ENCODE data around the gene PPP2R5C. TPM values are rescaled to one million over a fixed set of nuclear protein-coding genes. Genes with fewer than 3 reads are reported as not detected.

The PPP2R5C gene
- total RNA-seq, 1 experiment from 2014 or later: 301 TPM

DNA sequence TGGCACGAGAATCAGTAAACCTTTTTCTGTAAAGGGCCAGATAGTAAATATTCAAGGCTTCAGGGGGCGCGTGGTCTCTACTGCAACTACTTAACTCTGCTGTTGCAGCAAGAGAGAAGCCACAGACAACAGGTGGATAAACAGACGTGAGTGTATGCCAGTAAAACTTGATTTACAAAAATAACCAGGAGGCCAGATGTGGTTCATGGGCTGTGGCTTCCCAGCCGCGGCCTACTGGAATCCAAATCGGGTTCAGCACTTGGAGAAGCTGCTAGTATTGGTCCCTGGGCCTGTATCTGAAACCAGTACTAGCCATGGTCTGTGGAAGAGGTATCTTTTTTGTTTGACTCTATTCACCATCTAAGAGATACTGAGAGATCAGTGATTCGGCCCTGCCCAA is 13.3 kb downstream of the PPP2R5C start:
- Histone ChIP-seq H3K27me3 (ENCODE audit: low read length) (no peaks in the 10 kb centered on the region), H2AFZ (ENCODE audit: low read length) (no peak overlapping the region), H4K20me1 (ENCODE audit: insufficient read depth, low read depth, low read length) (0 out of 2 replicates have a peak, but pooled peaks cover 5% of the 10 kb centered on the region), H3K79me2 (ENCODE audit: low read length) (peaks cover 10% of the 10 kb centered on the region), H3K4me1 (ENCODE audit: low read length) (peaks cover 70% of the 10 kb centered on the region), H3K9ac (ENCODE audit: low read length) (peak overlapping the region; percentile 66), H3K27ac (ENCODE audit: low read length) (peak overlapping the region; percentile 97), H3K9me2 (replicated peaks; ENCODE audit: insufficient read depth, low read length) (no peaks in the 10 kb centered on the region), H3K4me2 (ENCODE audit: low read depth, low read length, poor library complexity, severe bottlenecking) (peak overlapping the region; percentile 72), H3K9me3 (ENCODE audit: low read length) (peaks cover 2% of the 10 kb centered on the region; the same call in 1 of the 2 replicates), H3K36me3 (ENCODE audit: insufficient read depth, low read length) (peaks cover 3% of the 10 kb centered on the region; the same call in 1 of the 2 replicates), H3K4me3 (ENCODE audit: low read length) (peak overlapping the region; percentile 49)
- DNase-seq: peak; percentile 63

DNA sequence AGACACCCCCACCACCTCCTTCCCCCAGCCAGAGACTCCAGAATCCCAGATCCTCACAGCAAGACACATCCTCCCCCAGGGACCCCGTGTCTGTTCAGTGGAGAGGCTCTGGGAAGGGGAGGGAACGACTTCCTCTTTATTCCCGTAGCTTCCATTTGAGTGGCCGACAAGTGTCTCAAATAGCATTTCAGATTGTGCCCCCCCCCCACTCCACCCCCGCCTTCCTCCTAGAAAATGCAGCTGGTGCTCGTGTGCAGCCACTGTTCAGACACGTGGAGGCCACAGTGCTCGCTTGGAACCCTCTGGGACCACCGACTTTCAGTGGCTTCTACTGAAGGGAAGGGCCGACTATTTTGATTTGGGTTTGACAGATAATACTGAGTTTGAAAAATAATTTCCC is 14.3 kb downstream of the PPP2R5C start:
- H3K4me3 ChIP-seq (ENCODE audit: low read length): peak overlapping the region; percentile 49; the same call in 1 of the 2 replicates
- peak; percentile 65 for DNase-seq
- H3K79me2 ChIP-seq (ENCODE audit: low read length): peaks cover 10% of the 10 kb centered on the region
- no peaks in the 10 kb centered on the region for H3K27me3 ChIP-seq (ENCODE audit: low read length)
- peak overlapping the region; percentile 72 for H3K4me2 ChIP-seq (ENCODE audit: low read depth, low read length, poor library complexity, severe bottlenecking)
- peaks cover 10% of the 10 kb centered on the region; the same call in 1 of the 2 replicates for H4K20me1 ChIP-seq (ENCODE audit: insufficient read depth, low read depth, low read length)
- H3K4me1 ChIP-seq (ENCODE audit: low read length): peaks cover 68% of the 10 kb centered on the region
- H3K27ac ChIP-seq (ENCODE audit: low read length): peak overlapping the region; percentile 97
- H3K9ac ChIP-seq (ENCODE audit: low read length): peak overlapping the region; percentile 66
- H3K36me3 ChIP-seq (ENCODE audit: insufficient read depth, low read length): peaks cover 3% of the 10 kb centered on the region; the same call in 1 of the 2 replicates
- H2AFZ ChIP-seq (ENCODE audit: low read length): peak overlapping the region; percentile 3; the same call in 1 of the 2 replicates
- peaks cover 2% of the 10 kb centered on the region; the same call in 1 of the 2 replicates for H3K9me3 ChIP-seq (ENCODE audit: low read length)
- no peaks in the 10 kb centered on the region for H3K9me2 ChIP-seq (replicated peaks; ENCODE audit: insufficient read depth, low read length)

DNA sequence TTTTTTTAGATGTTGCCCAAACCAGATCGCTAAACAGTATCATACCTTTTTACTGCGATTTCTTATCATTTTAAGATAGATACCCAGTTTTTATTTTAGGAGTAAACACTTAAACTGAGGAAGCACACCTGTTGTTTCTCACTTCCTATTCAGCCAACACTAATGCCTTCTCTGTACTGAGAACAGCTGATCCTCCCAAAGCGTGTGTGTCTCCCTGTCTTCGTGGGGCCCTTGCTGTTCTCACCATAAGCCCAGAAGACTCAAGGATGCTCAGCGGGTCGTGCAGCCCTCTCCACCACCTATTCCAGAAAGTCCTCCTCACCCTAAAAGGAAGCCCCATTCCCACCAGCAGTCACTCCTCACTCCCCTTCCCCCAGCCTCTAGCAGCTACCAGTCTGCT is 14.8 kb downstream of the PPP2R5C start:
- Histone ChIP-seq H3K27ac (ENCODE audit: low read length) (peak overlapping the region; percentile 97), H3K9me3 (ENCODE audit: low read length) (peaks cover 2% of the 10 kb centered on the region; the same call in 1 of the 2 replicates), H3K9me2 (replicated peaks; ENCODE audit: insufficient read depth, low read length) (no peaks in the 10 kb centered on the region), H3K4me3 (ENCODE audit: low read length) (peak overlapping the region; percentile 19; the same call in 1 of the 2 replicates), H3K36me3 (ENCODE audit: insufficient read depth, low read length) (peaks cover 3% of the 10 kb centered on the region; the same call in 1 of the 2 replicates), H3K79me2 (ENCODE audit: low read length) (peaks cover 10% of the 10 kb centered on the region), H2AFZ (ENCODE audit: low read length) (peak overlapping the region; percentile 3; the same call in 1 of the 2 replicates), H4K20me1 (ENCODE audit: insufficient read depth, low read depth, low read length) (peaks cover 10% of the 10 kb centered on the region; the same call in 1 of the 2 replicates), H3K9ac (ENCODE audit: low read length) (peak overlapping the region; percentile 29), H3K4me1 (ENCODE audit: low read length) (peaks cover 66% of the 10 kb centered on the region), H3K27me3 (ENCODE audit: low read length) (no peaks in the 10 kb centered on the region), H3K4me2 (ENCODE audit: low read depth, low read length, poor library complexity, severe bottlenecking) (peak overlapping the region; percentile 72)
- peak; percentile 56 for DNase-seq

DNA sequence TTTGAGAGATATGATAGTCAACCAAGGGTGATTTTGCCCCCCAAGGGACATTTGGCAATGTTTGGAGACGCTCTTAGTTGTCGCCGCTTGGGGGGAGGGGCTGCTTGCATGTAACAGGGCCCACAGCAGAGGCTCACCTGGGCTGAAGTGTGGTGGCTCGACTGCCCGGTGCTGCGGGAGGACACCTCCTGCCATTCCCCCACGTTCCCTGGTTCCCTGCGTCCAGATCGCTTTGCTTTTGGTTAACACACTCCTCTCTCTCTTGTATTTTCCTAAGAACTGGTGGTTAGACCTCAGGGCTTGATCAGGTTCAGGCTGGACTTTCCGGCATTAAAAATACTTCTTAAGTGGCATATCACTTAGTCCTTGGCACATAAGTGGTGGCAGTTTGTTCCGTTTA is 18.9 kb downstream of the PPP2R5C start:
- Histone ChIP-seq H3K4me3 (ENCODE audit: low read length) (no peak overlapping the region), H3K9me3 (ENCODE audit: low read length) (peaks cover 2% of the 10 kb centered on the region; the same call in 1 of the 2 replicates), H3K4me2 (ENCODE audit: low read depth, low read length, poor library complexity, severe bottlenecking) (no peak overlapping the region), H3K9me2 (replicated peaks; ENCODE audit: insufficient read depth, low read length) (no peaks in the 10 kb centered on the region), H2AFZ (ENCODE audit: low read length) (no peak overlapping the region), H3K36me3 (ENCODE audit: insufficient read depth, low read length) (peaks cover 3% of the 10 kb centered on the region; the same call in 1 of the 2 replicates), H3K9ac (ENCODE audit: low read length) (no peak overlapping the region), H3K4me1 (ENCODE audit: low read length) (peaks cover 30% of the 10 kb centered on the region), H3K79me2 (ENCODE audit: low read length) (peaks cover 9% of the 10 kb centered on the region), H3K27me3 (ENCODE audit: low read length) (no peaks in the 10 kb centered on the region), H4K20me1 (ENCODE audit: insufficient read depth, low read depth, low read length) (peaks cover 10% of the 10 kb centered on the region; the same call in 1 of the 2 replicates), H3K27ac (ENCODE audit: low read length) (no peak overlapping the region)
- no peak for DNase-seq

DNA sequence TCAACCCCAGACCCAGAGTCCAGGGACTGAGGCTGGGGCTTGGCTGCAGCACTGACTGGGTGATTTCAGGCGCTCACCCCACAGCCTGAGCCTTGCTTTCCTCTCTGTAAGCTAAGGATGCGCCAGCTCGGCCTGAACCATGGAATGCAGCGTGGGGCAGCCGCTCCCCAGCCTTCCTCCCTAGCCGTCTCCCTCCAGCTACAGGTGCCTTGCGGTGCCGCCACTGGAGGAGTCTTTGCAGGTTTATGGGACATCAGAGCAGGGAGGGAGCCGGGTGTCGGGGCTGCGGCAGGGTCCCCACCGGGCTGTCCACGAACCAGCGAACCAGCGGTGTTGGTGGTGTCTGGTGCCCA is 19.4 kb downstream of the PPP2R5C start:
- H3K4me3 ChIP-seq (ENCODE audit: low read length): peak overlapping the region; percentile 60; the same call in 1 of the 2 replicates
- H3K4me2 ChIP-seq (ENCODE audit: low read depth, low read length, poor library complexity, severe bottlenecking): no peak overlapping the region
- H3K9me2 ChIP-seq (replicated peaks; ENCODE audit: insufficient read depth, low read length): no peaks in the 10 kb centered on the region

DNA sequence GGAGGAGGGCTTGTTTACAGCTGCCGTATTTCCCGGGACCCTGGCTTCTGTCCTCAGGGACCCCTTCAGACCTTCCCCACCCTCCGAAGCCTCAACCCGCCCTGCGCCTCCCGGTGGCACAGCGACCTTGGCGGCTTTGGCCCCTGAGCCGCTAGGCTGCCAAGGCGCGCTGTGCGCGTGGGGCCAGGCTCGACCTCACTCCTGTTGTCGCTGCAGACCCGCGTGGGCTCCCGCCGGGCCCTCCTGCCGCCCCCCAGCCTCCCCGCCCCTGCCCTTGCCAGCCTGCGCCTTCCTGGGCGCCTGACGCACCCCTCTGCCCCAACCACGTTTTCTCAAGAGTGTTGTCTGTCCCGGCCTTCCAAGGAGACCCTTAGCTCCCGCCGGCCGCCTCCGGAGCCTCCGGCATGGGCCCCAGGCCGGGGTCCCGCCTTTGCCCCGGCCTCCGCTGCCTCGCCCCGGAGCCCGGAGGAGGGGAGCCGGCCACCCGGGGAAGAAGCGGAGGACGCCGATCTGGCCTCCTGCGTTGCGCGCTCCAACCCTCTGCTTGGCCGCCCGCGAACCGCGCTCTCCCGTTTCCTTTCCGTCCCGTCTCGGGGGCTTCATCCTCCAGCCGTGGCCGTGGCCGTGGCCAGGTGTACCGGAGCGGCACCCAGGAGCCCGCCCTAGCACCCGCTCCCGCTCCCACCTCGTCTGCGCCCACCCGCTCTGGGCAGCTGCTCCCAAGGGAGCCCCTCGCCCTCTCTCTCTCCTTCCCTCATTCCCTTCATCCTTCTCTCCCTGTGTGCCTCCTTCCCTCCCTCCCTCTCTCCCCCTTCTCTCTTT is 19.9 kb downstream of the PPP2R5C start:
- Histone ChIP-seq H4K20me1 (ENCODE audit: insufficient read depth, low read depth, low read length) (peaks cover 10% of the 10 kb centered on the region; the same call in 1 of the 2 replicates), H3K27me3 (ENCODE audit: low read length) (no peaks in the 10 kb centered on the region), H3K79me2 (ENCODE audit: low read length) (peaks cover 6% of the 10 kb centered on the region), H3K4me3 (ENCODE audit: low read length) (peak overlapping the region; percentile 60), H3K9me2 (replicated peaks; ENCODE audit: insufficient read depth, low read length) (no peaks in the 10 kb centered on the region), H3K9me3 (ENCODE audit: low read length) (peaks cover 2% of the 10 kb centered on the region; the same call in 1 of the 2 replicates), H3K9ac (ENCODE audit: low read length) (peak overlapping the region; percentile 55), H3K27ac (ENCODE audit: low read length) (no peak overlapping the region), H2AFZ (ENCODE audit: low read length) (no peak overlapping the region), H3K4me1 (ENCODE audit: low read length) (peaks cover 20% of the 10 kb centered on the region), H3K4me2 (ENCODE audit: low read depth, low read length, poor library complexity, severe bottlenecking) (peak overlapping the region; percentile 60), H3K36me3 (ENCODE audit: insufficient read depth, low read length) (peaks cover 3% of the 10 kb centered on the region; the same call in 1 of the 2 replicates)
- no peak for DNase-seq

More for the DNA sequence above, 19.4 kb downstream of the PPP2R5C start:
- H3K27me3 ChIP-seq (ENCODE audit: low read length): no peaks in the 10 kb centered on the region
- no peak overlapping the region for H3K27ac ChIP-seq (ENCODE audit: low read length)
- H3K4me1 ChIP-seq (ENCODE audit: low read length): peaks cover 25% of the 10 kb centered on the region
- H3K36me3 ChIP-seq (ENCODE audit: insufficient read depth, low read length): peaks cover 3% of the 10 kb centered on the region; the same call in 1 of the 2 replicates
- H3K79me2 ChIP-seq (ENCODE audit: low read length): peaks cover 6% of the 10 kb centered on the region
- no peak overlapping the region for H2AFZ ChIP-seq (ENCODE audit: low read length)
- peaks cover 2% of the 10 kb centered on the region; the same call in 1 of the 2 replicates for H3K9me3 ChIP-seq (ENCODE audit: low read length)
- DNase-seq: no peak
- peak overlapping the region; percentile 55 for H3K9ac ChIP-seq (ENCODE audit: low read length)
- peaks cover 10% of the 10 kb centered on the region; the same call in 1 of the 2 replicates for H4K20me1 ChIP-seq (ENCODE audit: insufficient read depth, low read depth, low read length)

DNA sequence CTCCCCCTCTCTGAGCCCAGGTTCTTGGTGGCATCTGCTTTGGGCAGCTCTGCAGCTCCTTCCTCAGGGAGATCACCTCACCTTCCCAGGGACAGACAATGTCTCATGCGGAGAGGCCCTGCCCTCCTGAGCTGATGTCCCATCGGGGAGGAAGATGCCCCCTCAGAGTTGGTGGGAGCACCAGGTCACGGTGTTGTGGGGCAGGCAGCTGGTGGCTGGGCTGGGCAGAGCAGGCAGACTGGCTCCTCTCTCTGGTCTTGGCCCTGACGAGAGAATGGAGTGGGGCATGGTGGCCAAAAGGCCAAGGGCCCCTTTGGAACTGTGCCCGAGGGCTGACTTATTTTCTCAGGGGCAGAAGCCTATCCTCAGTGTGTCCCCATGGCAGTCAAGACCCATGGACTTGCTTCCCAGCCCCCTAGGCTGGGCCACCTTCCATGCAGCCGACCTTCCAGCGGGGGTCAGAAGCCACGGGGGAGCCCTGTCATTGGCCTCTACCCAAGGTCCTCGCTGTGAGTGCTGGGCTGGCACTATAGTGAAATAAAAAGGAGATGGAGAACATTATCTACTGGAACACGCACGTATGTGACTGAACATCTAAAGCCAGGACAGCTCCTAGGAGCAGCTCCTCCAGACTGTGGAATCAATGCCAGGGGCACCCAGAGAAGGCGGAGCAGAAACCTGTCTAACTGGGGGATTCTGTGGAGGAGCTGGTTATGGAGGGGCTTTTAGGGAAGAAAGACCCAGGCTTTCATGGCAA is 21.9 kb downstream of the PPP2R5C start:
- Histone ChIP-seq H4K20me1 (ENCODE audit: insufficient read depth, low read depth, low read length) (peaks cover 10% of the 10 kb centered on the region; the same call in 1 of the 2 replicates), H3K27ac (ENCODE audit: low read length) (no peak overlapping the region), H3K4me1 (ENCODE audit: low read length) (peaks cover 16% of the 10 kb centered on the region), H3K79me2 (ENCODE audit: low read length) (no peaks in the 10 kb centered on the region; the same call in 1 of the 2 replicates), H3K9me3 (ENCODE audit: low read length) (no peaks in the 10 kb centered on the region), H3K27me3 (ENCODE audit: low read length) (no peaks in the 10 kb centered on the region), H3K9ac (ENCODE audit: low read length) (no peak overlapping the region), H3K4me3 (ENCODE audit: low read length) (no peak overlapping the region), H3K36me3 (ENCODE audit: insufficient read depth, low read length) (no peaks in the 10 kb centered on the region), H3K4me2 (ENCODE audit: low read depth, low read length, poor library complexity, severe bottlenecking) (no peak overlapping the region), H2AFZ (ENCODE audit: low read length) (no peak overlapping the region), H3K9me2 (replicated peaks; ENCODE audit: insufficient read depth, low read length) (no peaks in the 10 kb centered on the region)
- no peak for DNase-seq
